SJCRH30 (cell line): ENCODE measurements around the gene TUBB. TPM values are rescaled to one million over a fixed set of nuclear protein-coding genes. Genes with fewer than 3 reads are reported as not detected.
A peak's percentile ranks its signal among the peaks of the same experiment; 100 is the strongest.
"Not testable (repeated sequence)": the region's sequence is repeated elsewhere in the genome, so short reads cannot be mapped to it uniquely, and the experiment has no call there.

Source experiments
- DNase-seq, 2 experiments: peaks; one replicate each; pipeline ENCODE4 v3.0.0-alpha.2; 2015 to 2020
- H3K27ac ChIP-seq: fragments of 250-450 bp; sonication (Bioruptor Pico); 2 replicates; pipeline ENCODE4 v1.5.1; 2020; ENCODE audit warnings: mild to moderate bottlenecking, moderate library complexity
- H3K27me3 ChIP-seq: fragments of 250-450 bp; sonication (Bioruptor Pico); 2 replicates; pipeline ENCODE4 v1.5.1; 2020; ENCODE audit warnings: mild to moderate bottlenecking, moderate library complexity
- H3K36me3 ChIP-seq: fragments of 250-450 bp; sonication (Bioruptor Pico); 2 replicates; pipeline ENCODE4 v1.5.1; 2020; ENCODE audit warnings: mild to moderate bottlenecking, moderate library complexity
- H3K4me1 ChIP-seq: fragments of 250-450 bp; sonication (Bioruptor Pico); 2 replicates; pipeline ENCODE4 v1.5.1; 2020; ENCODE audit warnings: mild to moderate bottlenecking, moderate library complexity
- H3K4me3 ChIP-seq: fragments of 250-450 bp; sonication (Bioruptor Pico); 2 replicates; pipeline ENCODE4 v1.5.1; 2020; ENCODE audit warnings: mild to moderate bottlenecking, moderate library complexity
- H3K9me3 ChIP-seq: fragments of 250-450 bp; sonication (Bioruptor Pico); replicated peaks from 2 replicates; pipeline ENCODE4 v1.5.1; 2020; ENCODE audit warnings: mild to moderate bottlenecking, moderate library complexity
- total RNA-seq: library from RNA; depleted of rRNA; stranded (reverse); fragments of >200 nt; shearing (Covaris generic); gene quantifications from 2 replicates; pipeline ENCODE4 v1.2.3, GENCODE V29; 2014

TUBB gene
- total RNA-seq, 1 experiment from 2014 or later, result 1,652 TPM

GRCh38 chr6:30700340-30700739 lies 19.8 kb upstream of the TUBB start:
- no peaks in the 10 kb centered on the region for H3K9me3 ChIP-seq
- no peak for DNase-seq

DNA sequence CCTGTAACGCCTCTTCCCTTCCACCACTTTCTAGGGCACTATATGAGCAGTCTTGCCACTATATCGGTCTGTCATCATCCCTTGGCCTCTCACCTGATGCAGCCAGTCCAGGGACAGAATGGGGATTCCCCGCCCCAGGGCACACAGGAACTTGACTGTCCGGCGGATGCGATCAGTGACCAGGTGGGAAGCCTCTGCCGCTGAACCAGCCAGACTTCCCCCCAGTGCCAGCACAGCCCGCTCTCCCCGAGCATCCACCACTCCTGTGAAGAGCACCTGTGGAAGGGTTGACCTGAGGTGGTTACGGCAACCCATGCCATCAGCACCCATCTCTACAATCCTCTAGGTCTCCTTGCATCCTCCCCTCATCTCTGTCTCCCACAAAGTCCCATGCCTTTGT lies 17.1 kb upstream of the TUBB start:
- DNase-seq, result no peak
- Histone ChIP-seq H3K4me1 (no peaks in the 10 kb centered on the region), H3K27me3 (no peaks in the 10 kb centered on the region), H3K27ac (no peak overlapping the region), H3K4me3 (no peak overlapping the region), H3K36me3 (0 out of 2 replicates have a peak, but pooled peaks cover 5% of the 10 kb centered on the region), H3K9me3 (no peaks in the 10 kb centered on the region)

More at GRCh38 chr6:30700340-30700739, 19.8 kb upstream of the TUBB start:
- Histone ChIP-seq H3K27me3 (no peaks in the 10 kb centered on the region), H3K4me1 (no peaks in the 10 kb centered on the region), H3K27ac (no peak overlapping the region), H3K36me3 (0 out of 2 replicates have a peak, but pooled peaks cover 5% of the 10 kb centered on the region), H3K4me3 (no peak overlapping the region)

DNA sequence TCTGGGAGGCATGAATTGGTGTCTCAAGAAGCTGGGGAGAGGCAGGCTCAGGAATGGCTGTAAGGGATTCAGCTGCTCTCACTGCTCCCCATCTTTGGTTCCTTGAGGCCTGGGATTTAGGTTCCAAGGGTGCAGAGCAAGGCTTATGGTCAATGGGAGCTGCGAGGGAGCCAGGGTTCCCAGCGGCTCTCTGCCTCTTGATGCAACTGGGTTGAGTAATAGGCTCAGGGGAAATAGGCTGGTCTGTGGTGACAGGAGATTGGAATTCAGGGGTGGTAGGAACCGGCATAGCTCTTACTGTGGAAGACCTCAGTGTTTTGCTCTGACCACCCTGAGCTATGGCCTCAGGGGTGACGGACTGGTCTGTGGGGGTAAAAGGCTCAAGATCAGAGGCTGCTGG lies 16.3 kb upstream of the TUBB start:
- H3K36me3 ChIP-seq, result 0 out of 2 replicates have a peak, but pooled peaks cover 5% of the 10 kb centered on the region
- H3K4me1 ChIP-seq, result no peaks in the 10 kb centered on the region
- no peaks in the 10 kb centered on the region for H3K9me3 ChIP-seq
- no peak for DNase-seq
- H3K4me3 ChIP-seq, result no peak overlapping the region
- no peak overlapping the region for H3K27ac ChIP-seq
- H3K27me3 ChIP-seq, result no peaks in the 10 kb centered on the region

- no peaks in the 10 kb centered on the region for H3K9me3 ChIP-seq
- H3K27me3 ChIP-seq, result no peaks in the 10 kb centered on the region
- no peak overlapping the region for H3K27ac ChIP-seq
- no peak overlapping the region for H3K4me3 ChIP-seq
- peaks cover 14% of the 10 kb centered on the region for H3K36me3 ChIP-seq
- DNase-seq, result no peak
- H3K4me1 ChIP-seq, result no peaks in the 10 kb centered on the region
Measured at GRCh38 chr6:30705620-30706019, 14.5 kb upstream of the TUBB start.

GRCh38 chr6:30707281-30707850 lies 12.8 kb upstream of the TUBB start:
- H3K4me3 ChIP-seq, result no peak overlapping the region
- no peaks in the 10 kb centered on the region for H3K27me3 ChIP-seq
- no peak for DNase-seq
- no peaks in the 10 kb centered on the region for H3K4me1 ChIP-seq
- no peak overlapping the region for H3K27ac ChIP-seq
- no peaks in the 10 kb centered on the region for H3K9me3 ChIP-seq
- peaks cover 26% of the 10 kb centered on the region for H3K36me3 ChIP-seq

- H3K27me3 ChIP-seq, result no peaks in the 10 kb centered on the region
- no peak overlapping the region for H3K27ac ChIP-seq
- no peaks in the 10 kb centered on the region for H3K9me3 ChIP-seq
- DNase-seq, result no peak
- no peak overlapping the region for H3K4me3 ChIP-seq
- H3K36me3 ChIP-seq, result peaks cover 27% of the 10 kb centered on the region
- no peaks in the 10 kb centered on the region for H3K4me1 ChIP-seq
Measured at GRCh38 chr6:30709101-30709868, 10.9 kb upstream of the TUBB start.

GRCh38 chr6:30711758-30712380 lies 8.3 kb upstream of the TUBB start:
- H3K27ac ChIP-seq, result no peak overlapping the region
- DNase-seq, result no peak
- H3K36me3 ChIP-seq, result peaks cover 31% of the 10 kb centered on the region
- H3K27me3 ChIP-seq, result no peaks in the 10 kb centered on the region
- H3K9me3 ChIP-seq, result no peaks in the 10 kb centered on the region
- peaks cover 6% of the 10 kb centered on the region; the same call in 1 of the 2 replicates for H3K4me1 ChIP-seq
- no peak overlapping the region for H3K4me3 ChIP-seq

- peaks cover 31% of the 10 kb centered on the region for H3K36me3 ChIP-seq
- no peak for DNase-seq
- H3K4me1 ChIP-seq, result peaks cover 6% of the 10 kb centered on the region; the same call in 1 of the 2 replicates
- no peak overlapping the region for H3K27ac ChIP-seq
- H3K27me3 ChIP-seq, result no peaks in the 10 kb centered on the region
- no peaks in the 10 kb centered on the region for H3K9me3 ChIP-seq
- H3K4me3 ChIP-seq, result no peak overlapping the region
Measured at GRCh38 chr6:30712441-30712945, 7.7 kb upstream of the TUBB start.

GRCh38 chr6:30714263-30714662 lies 5.9 kb upstream of the TUBB start:
- no peak overlapping the region for H3K27ac ChIP-seq
- peaks cover 6% of the 10 kb centered on the region; the same call in 1 of the 2 replicates for H3K4me1 ChIP-seq
- H3K27me3 ChIP-seq, result no peaks in the 10 kb centered on the region
- peaks cover 29% of the 10 kb centered on the region for H3K36me3 ChIP-seq
- DNase-seq, result no peak
- H3K9me3 ChIP-seq, result no peaks in the 10 kb centered on the region
- H3K4me3 ChIP-seq, result no peak overlapping the region

- no peaks in the 10 kb centered on the region for H3K27me3 ChIP-seq
- peak overlapping the region; percentile 61 for H3K4me3 ChIP-seq
- H3K9me3 ChIP-seq, result no peaks in the 10 kb centered on the region
- DNase-seq, result no peak
- peak overlapping the region; percentile 94 for H3K27ac ChIP-seq
- peaks cover 6% of the 10 kb centered on the region; the same call in 1 of the 2 replicates for H3K4me1 ChIP-seq
- peaks cover 27% of the 10 kb centered on the region for H3K36me3 ChIP-seq
Measured at GRCh38 chr6:30716879-30717128, 3.3 kb upstream of the TUBB start.

GRCh38 chr6:30717129-30717844 lies 2.9 kb upstream of the TUBB start, which contains the start of gene MDC1:
Gene MDC1 (minus strand): TSS chr6:30717281. CDS start chr6:30715175, 2,106 bp downstream.
- no peaks in the 10 kb centered on the region for H3K9me3 ChIP-seq
- DNase-seq, result peak; percentile 99 to 100
- peaks cover 6% of the 10 kb centered on the region; the same call in 1 of the 2 replicates for H3K4me1 ChIP-seq
- H3K27ac ChIP-seq, result peak within 1 kb of the TSS; percentile 94
- H3K4me3 ChIP-seq, result peak within 1 kb of the TSS; percentile 61
- H3K27me3 ChIP-seq, result no peaks in the 10 kb centered on the region
- H3K36me3 ChIP-seq, result peaks cover 29% of the 10 kb centered on the region

DNA sequence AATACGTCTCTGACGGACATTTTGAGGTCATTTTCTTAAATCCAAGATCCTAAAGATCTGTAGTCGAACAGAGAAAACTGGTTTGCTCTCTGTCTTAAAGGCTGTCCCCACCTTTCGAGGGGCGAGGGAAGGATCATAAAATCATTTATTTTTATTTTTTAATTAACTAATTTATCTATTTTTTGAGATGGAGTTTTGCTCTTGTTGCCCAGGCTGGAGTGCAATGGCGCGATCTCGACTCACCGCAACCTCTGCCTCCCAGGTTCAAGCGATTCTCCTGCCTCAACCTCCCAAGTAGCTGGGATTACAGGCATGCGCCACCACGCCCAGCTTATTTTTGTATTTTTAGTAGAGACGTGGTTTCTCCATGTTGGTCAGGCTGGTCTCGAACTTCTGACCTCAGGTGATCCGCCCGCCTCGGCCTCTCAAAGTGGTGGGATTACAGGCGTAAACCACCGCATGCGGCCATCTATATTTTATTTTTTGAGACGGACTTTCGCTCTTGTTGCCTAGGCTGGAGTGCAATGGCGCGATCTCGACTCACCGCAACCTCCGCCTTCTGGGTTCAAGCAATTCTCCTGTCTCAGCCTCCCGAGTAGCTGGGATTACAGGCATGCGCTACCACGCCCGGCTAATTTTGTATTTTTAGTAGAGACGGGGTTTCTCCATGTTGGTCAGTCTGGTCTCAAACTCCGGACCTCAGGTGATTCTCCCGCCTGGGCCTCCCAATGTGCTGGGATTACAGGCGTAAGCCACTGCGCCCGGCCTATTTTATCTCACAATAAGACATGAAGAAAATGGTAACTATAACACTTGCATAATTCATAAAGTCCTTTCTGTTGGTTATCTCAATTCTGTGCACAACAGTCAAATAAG lies 2.1 kb upstream of the TUBB start:
- DNase-seq, H3K4me1 ChIP-seq, H3K27me3 ChIP-seq, H3K9me3 ChIP-seq: not testable (repeated sequence)
- Histone ChIP-seq H3K4me3 (peak overlapping the region; percentile 52), H3K27ac (peak overlapping the region; percentile 78), H3K36me3 (peaks cover 34% of the 10 kb centered on the region)

- Histone ChIP-seq H3K27ac (peak overlapping the region; percentile 95), H3K36me3 (peaks cover 40% of the 10 kb centered on the region), H3K27me3 (no peaks in the 10 kb centered on the region), H3K9me3 (no peaks in the 10 kb centered on the region), H3K4me1 (peaks cover 6% of the 10 kb centered on the region; the same call in 1 of the 2 replicates), H3K4me3 (peak overlapping the region; percentile 92)
- peak in 1 of 2 experiments; percentile 42 for DNase-seq
Measured at GRCh38 chr6:30719356-30719755, 796 bp upstream of the TUBB start.

- Histone ChIP-seq H3K4me3 (peak overlapping the region; percentile 92), H3K27me3 (no peaks in the 10 kb centered on the region), H3K4me1 (peaks cover 6% of the 10 kb centered on the region; the same call in 1 of the 2 replicates), H3K27ac (peak overlapping the region; percentile 95), H3K9me3 (no peaks in the 10 kb centered on the region), H3K36me3 (peaks cover 50% of the 10 kb centered on the region)
- DNase-seq, result peak; percentile 70 to 76
Measured at GRCh38 chr6:30720738-30721197, 616 bp downstream of the TUBB start.
